Ascending aorta (tissue), 2 donors: ENCODE measurements around the gene ALS2. TPM values are rescaled to one million over a fixed set of nuclear protein-coding genes. Genes with fewer than 3 reads are reported as not detected.
A peak's percentile ranks its signal among the peaks of the same experiment; 100 is the strongest.

Source experiments
- DNase-seq, 2 donors: peaks; one replicate each; pipeline ENCODE4 v3.0.0-alpha.2; 2019; ENCODE audit warnings: low spot score in 2 of 2
- H3K27ac ChIP-seq, 2 donors: fragments of 200-600 bp; sonication (generic); one replicate each; pipeline ENCODE4 v1.5.1; 2016 to 2017; ENCODE audit warnings: mild to moderate bottlenecking in 1 of 2
- H3K27me3 ChIP-seq: fragments of 200-600 bp; sonication (generic); one replicate; pipeline ENCODE4 v1.5.1; 2017
- H3K36me3 ChIP-seq, 2 donors: fragments of 200-600 bp; sonication (generic); one replicate each; pipeline ENCODE4 v1.5.1; 2016
- H3K4me1 ChIP-seq, 2 donors: fragments of 200-600 bp; sonication (generic); one replicate each; pipeline ENCODE4 v1.5.1; 2016 to 2017; ENCODE audit warnings: mild to moderate bottlenecking in 1 of 2
- H3K4me3 ChIP-seq, 2 donors: fragments of 200-600 bp; sonication (generic); one replicate each; pipeline ENCODE4 v1.5.1; 2016 to 2017; ENCODE audit warnings: mild to moderate bottlenecking in 1 of 2
- H3K9me3 ChIP-seq, 2 donors: fragments of 200-600 bp; sonication (generic); one replicate each; pipeline ENCODE4 v1.5.1; 2016
- intact Hi-C: fragments of 100-400 bp; cut with DNase I; formaldehyde crosslinking; loops from one replicate; pipeline ENCODE4 v1.15.1; 2023
- total RNA-seq: library from RNA; depleted of rRNA; stranded (reverse); fragments of >200 nt; gene quantifications from one replicate; pipeline ENCODE4 v1.1.0, GENCODE V29; 2016
- TF ChIP-seq, protein P1 (sequence below), 3 experiments: fragments of 200-600 bp in 2 of 3; fragments of 450-650 bp in 1 of 3; sonication (generic) in 2 of 3; IDR thresholded peaks; one replicate each; pipeline ENCODE4 v1.5.1; 2016 to 2019; ENCODE audit warnings: antibody characterized with exemption in 3 of 3, mild to moderate bottlenecking in 1 of 3, moderate library complexity in 1 of 3

The ALS2 gene
- total RNA-seq, 1 donor from 2014 or later: 6.5 TPM

DNA sequence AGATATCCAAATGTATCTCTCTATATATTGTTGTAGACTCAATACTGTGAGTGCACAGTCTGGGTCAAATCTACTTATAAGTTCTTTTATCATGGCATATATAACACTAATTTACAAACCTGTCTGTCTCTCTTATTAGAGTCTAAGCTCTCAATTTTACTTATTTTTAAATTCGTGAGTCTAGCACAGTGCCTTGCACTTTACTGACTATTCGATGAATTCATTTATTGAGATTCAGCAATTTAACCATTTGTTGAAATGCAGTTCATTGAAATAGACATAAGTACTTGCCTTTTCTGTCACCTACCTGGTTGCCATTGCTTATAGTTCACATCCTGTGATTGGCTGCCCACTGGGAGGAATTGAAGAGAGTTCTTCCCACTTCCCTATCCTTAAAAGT lies 10.3 kb upstream of the ALS2 start:
- Histone ChIP-seq H3K4me1 (peaks cover 0 to 3% of the 10 kb centered on the region in 2 donors), H3K27me3 (no peaks in the 10 kb centered on the region), H3K9me3 (no peaks in the 10 kb centered on the region), H3K36me3 (no peaks in the 10 kb centered on the region), H3K4me3 (no peak overlapping the region), H3K27ac (no peak overlapping the region)
- no peak for DNase-seq
- intact Hi-C loops: no loop called here
- TF ChIP-seq, protein P1, sequence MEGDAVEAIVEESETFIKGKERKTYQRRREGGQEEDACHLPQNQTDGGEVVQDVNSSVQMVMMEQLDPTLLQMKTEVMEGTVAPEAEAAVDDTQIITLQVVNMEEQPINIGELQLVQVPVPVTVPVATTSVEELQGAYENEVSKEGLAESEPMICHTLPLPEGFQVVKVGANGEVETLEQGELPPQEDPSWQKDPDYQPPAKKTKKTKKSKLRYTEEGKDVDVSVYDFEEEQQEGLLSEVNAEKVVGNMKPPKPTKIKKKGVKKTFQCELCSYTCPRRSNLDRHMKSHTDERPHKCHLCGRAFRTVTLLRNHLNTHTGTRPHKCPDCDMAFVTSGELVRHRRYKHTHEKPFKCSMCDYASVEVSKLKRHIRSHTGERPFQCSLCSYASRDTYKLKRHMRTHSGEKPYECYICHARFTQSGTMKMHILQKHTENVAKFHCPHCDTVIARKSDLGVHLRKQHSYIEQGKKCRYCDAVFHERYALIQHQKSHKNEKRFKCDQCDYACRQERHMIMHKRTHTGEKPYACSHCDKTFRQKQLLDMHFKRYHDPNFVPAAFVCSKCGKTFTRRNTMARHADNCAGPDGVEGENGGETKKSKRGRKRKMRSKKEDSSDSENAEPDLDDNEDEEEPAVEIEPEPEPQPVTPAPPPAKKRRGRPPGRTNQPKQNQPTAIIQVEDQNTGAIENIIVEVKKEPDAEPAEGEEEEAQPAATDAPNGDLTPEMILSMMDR (IDR thresholded peaks at IDR 0.05): no peak

GRCh38 chr2:201790291-201790690 lies 9.6 kb upstream of the ALS2 start:
- Histone ChIP-seq H3K27me3 (no peaks in the 10 kb centered on the region), H3K4me3 (no peak overlapping the region), H3K27ac (no peak overlapping the region), H3K9me3 (no peaks in the 10 kb centered on the region), H3K36me3 (no peaks in the 10 kb centered on the region), H3K4me1 (peaks cover 0 to 3% of the 10 kb centered on the region in 2 donors)
- TF ChIP-seq, protein P1 (IDR thresholded peaks at IDR 0.05): no peak
- intact Hi-C loops: no loop called here
- no peak for DNase-seq

- Histone ChIP-seq H3K9me3 (no peaks in the 10 kb centered on the region), H3K36me3 (no peaks in the 10 kb centered on the region), H3K4me3 (no peak overlapping the region), H3K27ac (no peak overlapping the region), H3K27me3 (no peaks in the 10 kb centered on the region), H3K4me1 (peaks cover 0 to 3% of the 10 kb centered on the region in 2 donors)
- intact Hi-C loops: no loop called here
- no peak for DNase-seq
- TF ChIP-seq, protein P1 (IDR thresholded peaks at IDR 0.05): no peak
Measured at GRCh38 chr2:201789395-201789794, 8.7 kb upstream of the ALS2 start.

GRCh38 chr2:201788371-201788770 lies 7.6 kb upstream of the ALS2 start:
- intact Hi-C loops: no loop called here
- TF ChIP-seq, protein P1 (IDR thresholded peaks at IDR 0.05): no peak

GRCh38 chr2:201786471-201786870 lies 5.7 kb upstream of the ALS2 start:
- H3K27me3 ChIP-seq: no peaks in the 10 kb centered on the region
- no peaks in the 10 kb centered on the region for H3K9me3 ChIP-seq
- no peak overlapping the region for H3K4me3 ChIP-seq
- intact Hi-C loops: no loop called here
- no peak for DNase-seq
- H3K36me3 ChIP-seq: no peaks in the 10 kb centered on the region
- TF ChIP-seq, protein P1 (IDR thresholded peaks at IDR 0.05): no peak
- peaks cover 0 to 3% of the 10 kb centered on the region in 2 donors for H3K4me1 ChIP-seq
- peak overlapping the region; percentile 38 to 51 for H3K27ac ChIP-seq

More at GRCh38 chr2:201788371-201788770, 7.6 kb upstream of the ALS2 start:
- H3K4me1 ChIP-seq: peaks cover 0 to 3% of the 10 kb centered on the region in 2 donors
- DNase-seq: no peak
- no peaks in the 10 kb centered on the region for H3K9me3 ChIP-seq
- H3K27ac ChIP-seq: no peak overlapping the region
- H3K36me3 ChIP-seq: no peaks in the 10 kb centered on the region
- H3K4me3 ChIP-seq: no peak overlapping the region
- H3K27me3 ChIP-seq: no peaks in the 10 kb centered on the region

- H3K4me1 ChIP-seq: peaks cover 0 to 3% of the 10 kb centered on the region in 2 donors
- intact Hi-C loops: no loop called here
- TF ChIP-seq, protein P1 (IDR thresholded peaks at IDR 0.05): no peak
- no peak overlapping the region for H3K27ac ChIP-seq
- H3K27me3 ChIP-seq: no peaks in the 10 kb centered on the region
- H3K36me3 ChIP-seq: no peaks in the 10 kb centered on the region
- no peak overlapping the region for H3K4me3 ChIP-seq
- H3K9me3 ChIP-seq: no peaks in the 10 kb centered on the region
- no peak for DNase-seq
Measured at GRCh38 chr2:201785135-201785534, 4.4 kb upstream of the ALS2 start.
